ENCODE measurements around the gene PRKCH.

PRKCH gene

DNA sequence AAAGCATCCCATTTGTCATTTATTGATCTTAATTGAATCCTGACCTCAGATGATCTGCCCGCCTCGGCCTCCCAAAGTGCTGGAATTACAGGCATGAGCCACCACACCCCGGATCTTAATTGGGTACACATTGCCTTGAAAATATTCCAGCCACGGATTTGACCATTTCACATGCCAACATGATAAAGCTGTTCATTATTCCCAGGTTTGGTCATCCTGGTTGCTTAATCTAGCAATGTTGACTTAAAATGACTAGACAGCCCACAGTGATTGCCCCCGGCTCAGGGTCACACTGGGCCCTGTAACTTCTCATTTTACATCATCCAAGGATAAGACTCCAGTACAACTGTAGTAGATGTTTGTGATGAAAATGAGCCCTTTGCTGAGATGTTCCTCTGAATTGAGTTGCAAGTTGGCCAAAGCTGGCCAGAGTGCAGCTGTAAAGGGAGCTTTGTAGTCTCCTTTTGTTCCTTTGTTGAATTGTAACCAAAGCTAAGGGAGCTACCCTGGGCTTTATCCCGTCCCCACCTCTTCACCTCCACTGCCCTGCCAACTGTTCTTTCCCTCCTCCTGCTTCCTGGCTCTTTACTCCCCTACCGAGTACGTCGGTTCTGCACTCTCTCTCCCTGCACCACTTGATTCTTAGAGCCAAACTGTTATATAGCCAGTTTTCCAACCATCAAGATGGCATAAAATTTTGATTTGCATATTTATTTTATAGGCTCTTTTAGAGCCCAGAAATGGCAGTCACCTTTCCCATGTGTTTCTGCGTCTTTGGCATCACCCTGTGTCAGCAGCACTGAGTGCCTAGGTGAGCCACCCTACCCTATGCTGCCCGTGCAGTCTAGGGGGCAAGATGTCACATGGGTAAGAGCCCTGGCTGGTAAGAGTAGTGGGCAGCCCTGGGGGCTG lies 232.6 kb downstream of the PRKCH start:
- no peak overlapping the region for H2BK12ac ChIP-seq (ENCODE audit: low read length)
- no peak overlapping the region for H3K4me3 ChIP-seq (ENCODE audit: low read length in 2 of 2)
- H3K14ac ChIP-seq (ENCODE audit: low read length): no peak overlapping the region
- no peak overlapping the region for H2BK15ac ChIP-seq (ENCODE audit: low read length)
- peak overlapping the region; percentile 76 for H3K18ac ChIP-seq (ENCODE audit: low read length)
- no peak overlapping the region for H4K91ac ChIP-seq (ENCODE audit: low read depth, low read length, poor library complexity)
- no peak overlapping the region for H3K23ac ChIP-seq (ENCODE audit: low read depth, low read length, poor library complexity)
- no peak overlapping the region for H4K8ac ChIP-seq (ENCODE audit: low read depth, low read length)
- H3K4ac ChIP-seq (ENCODE audit: low read length): no peak overlapping the region
- no peak overlapping the region for H2BK120ac ChIP-seq (ENCODE audit: low read depth, low read length)
- no CpG with 5 or more reads among the region's 11 CpGs for WGBS, 2 donors (ENCODE audit: extremely low coverage in 2 of 2, insufficient read length in 2 of 2, insufficient replicate concordance in 1 of 2)
- no peak overlapping the region for H3K27ac ChIP-seq (replicated peaks; ENCODE audit: low read length)
- H3K4me1 ChIP-seq (ENCODE audit: control insufficient read depth in 2 of 2, insufficient read depth in 1 of 2, low read depth in 1 of 2, low read length in 2 of 2): peaks cover 6 to 14% of the 10 kb centered on the region in 2 donors
- no peak overlapping the region for H3K4me2 ChIP-seq (ENCODE audit: insufficient read depth, low read length, poor library complexity, severe bottlenecking)
- H2AFZ ChIP-seq (ENCODE audit: low read length): no peak overlapping the region
- no peaks in the 10 kb centered on the region for H3K9me3 ChIP-seq (replicated peaks in 1 of 2; ENCODE audit: control insufficient read depth in 2 of 2, insufficient read depth in 1 of 2, low read depth in 1 of 2, low read length in 2 of 2)
- H3K79me1 ChIP-seq (ENCODE audit: low read depth, low read length): no peaks in the 10 kb centered on the region
- H2BK5ac ChIP-seq (ENCODE audit: low read length): no peak overlapping the region
- H2AK5ac ChIP-seq (ENCODE audit: low read depth, low read length): no peak overlapping the region
- DNase-seq (ENCODE audit: low spot score): no peak
- H3K27me3 ChIP-seq (ENCODE audit: control insufficient read depth in 3 of 3, insufficient read depth in 3 of 3, low read depth in 1 of 3, low read length in 3 of 3): no peaks in the 10 kb centered on the region
- H3K9ac ChIP-seq (ENCODE audit: low read depth, low read length, poor library complexity): no peak overlapping the region
- H3K36me3 ChIP-seq (replicated peaks in 1 of 2; ENCODE audit: control insufficient read depth in 2 of 2, insufficient read depth in 2 of 2, low read length in 2 of 2): no peaks in the 10 kb centered on the region

- Histone ChIP-seq H4K91ac (ENCODE audit: low read depth, low read length, poor library complexity) (no peak overlapping the region), H3K9me3 (replicated peaks in 1 of 2; ENCODE audit: control insufficient read depth in 2 of 2, insufficient read depth in 1 of 2, low read depth in 1 of 2, low read length in 2 of 2) (no peaks in the 10 kb centered on the region), H3K36me3 (replicated peaks in 1 of 2; ENCODE audit: control insufficient read depth in 2 of 2, insufficient read depth in 2 of 2, low read length in 2 of 2) (no peaks in the 10 kb centered on the region), H2BK120ac (ENCODE audit: low read depth, low read length) (no peak overlapping the region), H3K14ac (ENCODE audit: low read length) (no peak overlapping the region), H3K4me3 (ENCODE audit: low read length in 2 of 2) (no peak overlapping the region), H3K9ac (ENCODE audit: low read depth, low read length, poor library complexity) (no peak overlapping the region), H2BK15ac (ENCODE audit: low read length) (no peak overlapping the region), H2AK5ac (ENCODE audit: low read depth, low read length) (no peak overlapping the region), H3K27ac (replicated peaks; ENCODE audit: low read length) (no peak overlapping the region), H2BK5ac (ENCODE audit: low read length) (no peak overlapping the region), H3K4ac (ENCODE audit: low read length) (no peak overlapping the region), H4K8ac (ENCODE audit: low read depth, low read length) (no peak overlapping the region), H2BK12ac (ENCODE audit: low read length) (peak overlapping the region; percentile 76), H3K18ac (ENCODE audit: low read length) (no peak overlapping the region), H2AFZ (ENCODE audit: low read length) (no peak overlapping the region), H3K79me1 (ENCODE audit: low read depth, low read length) (no peaks in the 10 kb centered on the region), H3K23ac (ENCODE audit: low read depth, low read length, poor library complexity) (no peak overlapping the region), H3K4me1 (ENCODE audit: control insufficient read depth in 2 of 2, insufficient read depth in 1 of 2, low read depth in 1 of 2, low read length in 2 of 2) (peaks cover 6 to 14% of the 10 kb centered on the region in 2 donors), H3K27me3 (ENCODE audit: control insufficient read depth in 3 of 3, insufficient read depth in 3 of 3, low read depth in 1 of 3, low read length in 3 of 3) (no peaks in the 10 kb centered on the region), H3K4me2 (ENCODE audit: insufficient read depth, low read length, poor library complexity, severe bottlenecking) (no peak overlapping the region)
- no CpG with 5 or more reads among the region's 6 CpGs for WGBS, 2 donors (ENCODE audit: extremely low coverage in 2 of 2, insufficient read length in 2 of 2, insufficient replicate concordance in 1 of 2)
- no peak for DNase-seq (ENCODE audit: low spot score)
Observed at GRCh38 chr14:61555056-61555838, 233.9 kb downstream of the PRKCH start.

DNA sequence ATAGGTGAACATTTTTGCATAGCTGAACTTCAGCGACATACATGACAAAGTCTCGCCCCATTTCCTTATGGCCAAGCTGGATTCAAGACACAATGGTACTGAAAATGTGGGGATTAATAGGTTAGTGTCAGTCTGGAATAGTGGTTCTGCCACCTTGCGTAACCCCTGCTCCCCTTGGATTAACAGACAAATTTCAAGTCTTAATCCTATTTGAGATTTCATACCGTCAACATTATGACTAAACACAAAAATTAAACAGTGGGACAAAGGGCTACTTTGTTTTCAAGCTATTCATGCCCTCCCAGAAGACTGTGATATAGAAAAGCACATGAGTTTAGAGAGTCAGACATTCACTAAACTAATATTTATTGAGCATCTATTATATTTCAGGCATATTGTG lies 235.1 kb downstream of the PRKCH start:
- no peaks in the 10 kb centered on the region for H3K79me1 ChIP-seq (ENCODE audit: low read depth, low read length)
- no peak overlapping the region for H3K9ac ChIP-seq (ENCODE audit: low read depth, low read length, poor library complexity)
- H2BK15ac ChIP-seq (ENCODE audit: low read length): no peak overlapping the region
- H3K27me3 ChIP-seq (ENCODE audit: control insufficient read depth in 3 of 3, insufficient read depth in 3 of 3, low read depth in 1 of 3, low read length in 3 of 3): no peaks in the 10 kb centered on the region
- no peak overlapping the region for H3K4me2 ChIP-seq (ENCODE audit: insufficient read depth, low read length, poor library complexity, severe bottlenecking)
- H2BK12ac ChIP-seq (ENCODE audit: low read length): no peak overlapping the region
- H3K23ac ChIP-seq (ENCODE audit: low read depth, low read length, poor library complexity): no peak overlapping the region
- no CpG with 5 or more reads among the region's 4 CpGs for WGBS, 2 donors (ENCODE audit: extremely low coverage in 2 of 2, insufficient read length in 2 of 2, insufficient replicate concordance in 1 of 2)
- H3K18ac ChIP-seq (ENCODE audit: low read length): no peak overlapping the region
- no peak overlapping the region for H2BK5ac ChIP-seq (ENCODE audit: low read length)
- no peaks in the 10 kb centered on the region for H3K9me3 ChIP-seq (replicated peaks in 1 of 2; ENCODE audit: control insufficient read depth in 2 of 2, insufficient read depth in 1 of 2, low read depth in 1 of 2, low read length in 2 of 2)
- H2AK5ac ChIP-seq (ENCODE audit: low read depth, low read length): no peak overlapping the region
- H4K91ac ChIP-seq (ENCODE audit: low read depth, low read length, poor library complexity): no peak overlapping the region
- peaks cover 6 to 14% of the 10 kb centered on the region in 2 donors for H3K4me1 ChIP-seq (ENCODE audit: control insufficient read depth in 2 of 2, insufficient read depth in 1 of 2, low read depth in 1 of 2, low read length in 2 of 2)
- no peaks in the 10 kb centered on the region for H3K36me3 ChIP-seq (replicated peaks in 1 of 2; ENCODE audit: control insufficient read depth in 2 of 2, insufficient read depth in 2 of 2, low read length in 2 of 2)
- no peak overlapping the region for H2AFZ ChIP-seq (ENCODE audit: low read length)
- H3K4ac ChIP-seq (ENCODE audit: low read length): no peak overlapping the region
- H3K27ac ChIP-seq (replicated peaks; ENCODE audit: low read length): no peak overlapping the region
- H4K8ac ChIP-seq (ENCODE audit: low read depth, low read length): no peak overlapping the region
- no peak overlapping the region for H2BK120ac ChIP-seq (ENCODE audit: low read depth, low read length)
- no peak overlapping the region for H3K14ac ChIP-seq (ENCODE audit: low read length)
- no peak for DNase-seq (ENCODE audit: low spot score)
- no peak overlapping the region for H3K4me3 ChIP-seq (ENCODE audit: low read length in 2 of 2)

- H3K4ac ChIP-seq (ENCODE audit: low read length): no peak overlapping the region
- H3K9me3 ChIP-seq (replicated peaks in 1 of 2; ENCODE audit: control insufficient read depth in 2 of 2, insufficient read depth in 1 of 2, low read depth in 1 of 2, low read length in 2 of 2): no peaks in the 10 kb centered on the region
- no peak overlapping the region for H3K4me2 ChIP-seq (ENCODE audit: insufficient read depth, low read length, poor library complexity, severe bottlenecking)
- no peak overlapping the region for H3K14ac ChIP-seq (ENCODE audit: low read length)
- peaks cover 13 to 19% of the 10 kb centered on the region in 2 donors for H3K4me1 ChIP-seq (ENCODE audit: control insufficient read depth in 2 of 2, insufficient read depth in 1 of 2, low read depth in 1 of 2, low read length in 2 of 2)
- no peak overlapping the region for H3K9ac ChIP-seq (ENCODE audit: low read depth, low read length, poor library complexity)
- H3K18ac ChIP-seq (ENCODE audit: low read length): no peak overlapping the region
- WGBS, 2 donors (ENCODE audit: extremely low coverage in 2 of 2, insufficient read length in 2 of 2, insufficient replicate concordance in 1 of 2): no CpG with 5 or more reads among the region's 2 CpGs
- DNase-seq (ENCODE audit: low spot score): no peak
- no peak overlapping the region for H3K4me3 ChIP-seq (ENCODE audit: low read length in 2 of 2)
- no peaks in the 10 kb centered on the region for H3K79me1 ChIP-seq (ENCODE audit: low read depth, low read length)
- no peak overlapping the region for H4K8ac ChIP-seq (ENCODE audit: low read depth, low read length)
- H3K23ac ChIP-seq (ENCODE audit: low read depth, low read length, poor library complexity): no peak overlapping the region
- no peaks in the 10 kb centered on the region for H3K27me3 ChIP-seq (ENCODE audit: control insufficient read depth in 3 of 3, insufficient read depth in 3 of 3, low read depth in 1 of 3, low read length in 3 of 3)
- peak overlapping the region; percentile 79 for H4K91ac ChIP-seq (ENCODE audit: low read depth, low read length, poor library complexity)
- H2BK120ac ChIP-seq (ENCODE audit: low read depth, low read length): no peak overlapping the region
- H3K36me3 ChIP-seq (replicated peaks in 1 of 2; ENCODE audit: control insufficient read depth in 2 of 2, insufficient read depth in 2 of 2, low read length in 2 of 2): no peaks in the 10 kb centered on the region
- H2AK5ac ChIP-seq (ENCODE audit: low read depth, low read length): no peak overlapping the region
- no peak overlapping the region for H2AFZ ChIP-seq (ENCODE audit: low read length)
- H2BK12ac ChIP-seq (ENCODE audit: low read length): no peak overlapping the region
- H3K27ac ChIP-seq (replicated peaks; ENCODE audit: low read length): no peak overlapping the region
- no peak overlapping the region for H2BK15ac ChIP-seq (ENCODE audit: low read length)
- H2BK5ac ChIP-seq (ENCODE audit: low read length): no peak overlapping the region
Observed at GRCh38 chr14:61557262-61557661, 235.9 kb downstream of the PRKCH start.

Measured in neuronal stem cell (in vitro differentiated cells).